K562 (cell line): Measurements from ENCODE around the gene GRIN2D. TPM values are rescaled to one million over a fixed set of nuclear protein-coding genes. Genes with fewer than 3 reads are reported as not detected.

ENCODE experiments used
- CEBPB ChIP-seq: fragments of 450-650 bp; IDR thresholded peaks from 2 replicates; pipeline ENCODE4 v1.6.1; 2016; ENCODE audit warnings: missing genetic modification characterization, missing compliant biosample characterization
- FOSL1 ChIP-seq: fragments of 200-800 bp; sonication (Bioruptor generic); conservative IDR thresholded peaks from 2 replicates; pipeline ENCODE4 v1.6.1; 2016; ENCODE audit warnings: missing genetic modification characterization, missing compliant biosample characterization
- FOXA3 ChIP-seq, 2 experiments: fragments of 450-650 bp in 1 of 2; sonication (generic) in 1 of 2; formaldehyde crosslinking; IDR thresholded peaks in 1 of 2; conservative IDR thresholded peaks in 1 of 2; 2 replicates each; pipeline versions ENCODE4 v1.4.0 to v1.8.0; 2020 to 2022; ENCODE audit warnings: mild to moderate bottlenecking in 2 of 2, missing genetic modification reagents in 1 of 2
- HNRNPLL ChIP-seq: fragments of 200-400 bp; formaldehyde crosslinking; IDR thresholded peaks from 2 replicates; pipeline ENCODE4 v1.6.1; 2017; ENCODE audit warnings: low read length, low read depth, mild to moderate bottlenecking; ENCODE audit not compliant: poor library complexity, severe bottlenecking
- ILF3 ChIP-seq: fragments of 450-650 bp; IDR thresholded peaks from 2 replicates; pipeline ENCODE4 v1.6.1; 2018; ENCODE audit warnings: antibody characterized with exemption, mild to moderate bottlenecking, moderate library complexity, borderline replicate concordance
- MYBL2 ChIP-seq, 2 experiments: fragments of 450-650 bp in 1 of 2; sonication (generic) in 1 of 2; formaldehyde crosslinking in 1 of 2; IDR thresholded peaks; 2 replicates each; pipeline versions ENCODE4 v1.6.1 to v1.8.1; 2017 to 2022; ENCODE audit warnings: borderline replicate concordance in 1 of 2, inconsistent platforms in 1 of 2, low read depth in 1 of 2, mild to moderate bottlenecking in 1 of 2, missing genetic modification reagents in 1 of 2, moderate library complexity in 1 of 2
- NFE2L1 ChIP-seq: fragments of 450-650 bp; IDR thresholded peaks from 2 replicates; pipeline ENCODE4 v1.6.1; 2016; ENCODE audit warnings: missing genetic modification characterization, low read depth, mild to moderate bottlenecking, missing compliant biosample characterization, moderate library complexity, borderline replicate concordance
- SIN3B ChIP-seq: fragments of 450-650 bp; IDR thresholded peaks from 2 replicates; pipeline ENCODE4 v1.6.1; 2017; ENCODE audit warnings: low read depth, mild to moderate bottlenecking, moderate library complexity
- TAF9B ChIP-seq: fragments of 450-650 bp; IDR thresholded peaks from 2 replicates; pipeline ENCODE4 v1.6.1; 2018; ENCODE audit warnings: mild to moderate bottlenecking; ENCODE audit not compliant: partially characterized antibody
- TBL1XR1 ChIP-seq, 2 experiments: IDR thresholded peaks; 2 replicates each; pipeline ENCODE4 v1.6.1; 2012; ENCODE audit warnings: improper control_type of control experiment in 2 of 2, low read length in 2 of 2, mild to moderate bottlenecking in 1 of 2
- ZBED1 ChIP-seq: IDR thresholded peaks from 2 replicates; pipeline ENCODE4 v1.6.1; 2014
- ZBTB1 ChIP-seq: sonication (generic); formaldehyde crosslinking; IDR thresholded peaks from 2 replicates; pipeline ENCODE4 v1.8.1; 2023; ENCODE audit warnings: missing genetic modification reagents, low read depth, mild to moderate bottlenecking, borderline replicate concordance
- ZFX ChIP-seq: sonication (generic); formaldehyde crosslinking; IDR thresholded peaks from 2 replicates; pipeline ENCODE4 v1.8.0; 2022; ENCODE audit warnings: mild to moderate bottlenecking, missing genetic modification reagents, moderate library complexity
- ZNF212 ChIP-seq: fragments of 450-650 bp; formaldehyde crosslinking; IDR thresholded peaks from 2 replicates; pipeline ENCODE4 v1.4.0; 2020; ENCODE audit warnings: mild to moderate bottlenecking
- ZNF445 ChIP-seq: fragments of 250-450 bp; sonication (Bioruptor Pico); IDR thresholded peaks from 2 replicates; pipeline ENCODE4 v1.4.0; 2020; ENCODE audit warnings: low read depth, mild to moderate bottlenecking, moderate library complexity
- polyA plus RNA-seq, 8 experiments: library from polyadenylated mRNA; depleted of rRNA in 4 of 8; stranded (reverse) in 5 of 8; unstranded in 3 of 8; fragments of >200 nt; fragmentation: Nextera tagmentation in 2 of 8; fragmentation: Illumina TruSeq in 1 of 8; extraction: Ambion mirVana in 2 of 8; extraction: Trizol in 1 of 8; gene quantifications; 2 replicates each; pipeline versions ENCODE4 v1.2.1 to v1.2.3, GENCODE V29; 2011 to 2014; ENCODE audit warnings: inconsistent platforms in 1 of 8, missing spikeins in 1 of 8
- total RNA-seq, 7 experiments: library from RNA; depleted of rRNA in 6 of 7; stranded (reverse); fragments of >200 nt in 6 of 7; fragmentation: Illumina TruSeq in 2 of 7; extraction: Trizol in 2 of 7; gene quantifications; 2 replicates each; pipeline versions ENCODE4 v1.2.1 to v1.2.3, GENCODE V29; 2011 to 2021; ENCODE audit warnings: low replicate concordance in 1 of 7
- TF ChIP-seq, protein P1 (sequence below): fragments of 450-650 bp; formaldehyde crosslinking; IDR thresholded peaks from 2 replicates; pipeline ENCODE4 v1.4.0; 2020; ENCODE audit warnings: mild to moderate bottlenecking, moderate library complexity
- TF ChIP-seq, protein P2 (sequence below): fragments of 250-450 bp; sonication (Bioruptor Pico); IDR thresholded peaks from 2 replicates; pipeline ENCODE4 v1.8.0; 2021; ENCODE audit warnings: moderate library complexity, mild to moderate bottlenecking, inconsistent platforms
- TF ChIP-seq, protein P3 (sequence below): fragments of 250-450 bp; sonication (Bioruptor Pico); IDR thresholded peaks from 2 replicates; pipeline ENCODE4 v1.8.0; 2022; ENCODE audit warnings: moderate library complexity, mild to moderate bottlenecking, inconsistent platforms
- TF ChIP-seq, protein P4 (sequence below): fragments of 250-450 bp; sonication (Bioruptor Pico); IDR thresholded peaks from 2 replicates; pipeline ENCODE4 v1.9.0; 2021; ENCODE audit warnings: mild to moderate bottlenecking, inconsistent platforms
- TF ChIP-seq, protein P5 (sequence below): fragments of 250-450 bp; sonication (Bioruptor Pico); IDR thresholded peaks from 2 replicates; pipeline ENCODE4 v1.6.1; 2021; ENCODE audit warnings: mild to moderate bottlenecking

The GRIN2D gene
- total and polyA plus RNA-seq, 9 of the 15 experiments (the other 6 are each of a cell fraction or from before 2014, with no cell fraction given): 0.32 to 31.5 (median 1.8) TPM

DNA sequence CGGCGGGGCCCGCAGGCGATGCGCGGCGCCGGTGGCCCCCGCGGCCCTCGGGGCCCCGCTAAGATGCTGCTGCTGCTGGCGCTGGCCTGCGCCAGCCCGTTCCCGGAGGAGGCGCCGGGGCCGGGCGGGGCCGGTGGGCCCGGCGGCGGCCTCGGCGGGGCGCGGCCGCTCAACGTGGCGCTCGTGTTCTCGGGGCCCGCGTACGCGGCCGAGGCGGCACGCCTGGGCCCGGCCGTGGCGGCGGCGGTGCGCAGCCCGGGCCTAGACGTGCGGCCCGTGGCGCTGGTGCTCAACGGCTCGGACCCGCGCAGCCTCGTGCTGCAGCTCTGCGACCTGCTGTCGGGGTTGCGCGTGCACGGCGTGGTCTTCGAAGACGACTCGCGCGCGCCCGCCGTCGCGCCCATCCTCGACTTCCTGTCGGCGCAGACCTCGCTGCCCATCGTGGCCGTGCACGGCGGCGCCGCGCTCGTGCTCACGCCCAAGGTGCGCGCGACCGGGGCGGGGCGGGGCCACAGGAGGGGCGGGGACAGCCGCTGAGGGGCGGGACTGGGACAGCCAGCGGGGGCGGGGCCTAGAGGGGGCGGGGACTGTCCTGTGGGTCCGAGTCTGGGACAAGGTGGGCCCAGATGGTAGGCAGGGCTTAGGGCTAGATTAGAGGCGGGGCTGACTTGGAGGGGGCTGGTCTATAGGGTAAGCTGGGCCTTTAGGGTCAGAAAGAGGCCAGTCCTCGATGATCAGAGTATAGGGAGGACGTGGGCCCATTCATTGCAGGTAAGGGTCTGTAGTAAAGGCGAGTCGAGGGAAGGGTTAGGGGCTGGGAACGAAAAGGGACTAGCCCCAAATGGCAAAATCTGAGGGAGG lies 5.1 kb downstream of the GRIN2D start (continued):
- TF ChIP-seq ZNF445 (CRISPR knock-in tag) (no peak), ZBTB1 (CRISPR knock-in tag) (0 out of 2 replicates have a peak, but pooled peaks have one; percentile 70), MYBL2 (IDR thresholded peaks at IDR 0.05; ENCODE audit: low read depth) (no peak), MYBL2 (CRISPR knock-in tag; IDR thresholded peaks at IDR 0.05; ENCODE audit: borderline replicate concordance) (no peak), SIN3B (peak; percentile 70; the same call in 1 of the 2 replicates), ZBED1 (no peak), NFE2L1 (tag) (no peak), HNRNPLL (no peak), FOSL1 (tag) (0 out of 2 replicates have a peak, but pooled peaks have one; percentile 25), ILF3 (no peak), TAF9B (peak; percentile 29), ZNF212 (CRISPR knock-in tag) (no peak), TBL1XR1 (IDR thresholded peaks at IDR 0.05; ENCODE audit: low read length in 2 of 2) (no peak), CEBPB (tag) (no peak), FOXA3 (CRISPR knock-in tag; conservative IDR thresholded peaks at IDR 0.05 in 1 of 2, IDR thresholded peaks at IDR 0.05 in 1 of 2) (no peak), ZFX (CRISPR knock-in tag) (peak; percentile 88)
- TF ChIP-seq, protein P1, sequence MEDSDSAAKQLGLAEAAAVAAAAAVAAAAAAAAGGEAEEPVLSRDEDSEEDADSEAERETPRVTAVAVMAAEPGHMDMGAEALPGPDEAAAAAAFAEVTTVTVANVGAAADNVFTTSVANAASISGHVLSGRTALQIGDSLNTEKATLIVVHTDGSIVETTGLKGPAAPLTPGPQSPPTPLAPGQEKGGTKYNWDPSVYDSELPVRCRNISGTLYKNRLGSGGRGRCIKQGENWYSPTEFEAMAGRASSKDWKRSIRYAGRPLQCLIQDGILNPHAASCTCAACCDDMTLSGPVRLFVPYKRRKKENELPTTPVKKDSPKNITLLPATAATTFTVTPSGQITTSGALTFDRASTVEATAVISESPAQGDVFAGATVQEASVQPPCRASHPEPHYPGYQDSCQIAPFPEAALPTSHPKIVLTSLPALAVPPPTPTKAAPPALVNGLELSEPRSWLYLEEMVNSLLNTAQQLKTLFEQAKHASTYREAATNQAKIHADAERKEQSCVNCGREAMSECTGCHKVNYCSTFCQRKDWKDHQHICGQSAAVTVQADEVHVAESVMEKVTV (CRISPR knock-in tag): no peak
- TF ChIP-seq, protein P2, sequence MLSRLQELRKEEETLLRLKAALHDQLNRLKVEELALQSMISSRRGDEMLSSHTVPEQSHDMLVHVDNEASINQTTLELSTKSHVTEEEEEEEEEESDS (CRISPR knock-in tag): no peak
- TF ChIP-seq, protein P3, sequence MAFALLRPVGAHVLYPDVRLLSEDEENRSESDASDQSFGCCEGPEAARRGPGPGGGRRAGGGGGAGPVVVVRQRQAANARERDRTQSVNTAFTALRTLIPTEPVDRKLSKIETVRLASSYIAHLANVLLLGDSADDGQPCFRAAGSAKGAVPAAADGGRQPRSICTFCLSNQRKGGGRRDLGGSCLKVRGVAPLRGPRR (CRISPR knock-in tag): no peak; the same call in 1 of the 2 replicates
- TF ChIP-seq, protein P4, sequence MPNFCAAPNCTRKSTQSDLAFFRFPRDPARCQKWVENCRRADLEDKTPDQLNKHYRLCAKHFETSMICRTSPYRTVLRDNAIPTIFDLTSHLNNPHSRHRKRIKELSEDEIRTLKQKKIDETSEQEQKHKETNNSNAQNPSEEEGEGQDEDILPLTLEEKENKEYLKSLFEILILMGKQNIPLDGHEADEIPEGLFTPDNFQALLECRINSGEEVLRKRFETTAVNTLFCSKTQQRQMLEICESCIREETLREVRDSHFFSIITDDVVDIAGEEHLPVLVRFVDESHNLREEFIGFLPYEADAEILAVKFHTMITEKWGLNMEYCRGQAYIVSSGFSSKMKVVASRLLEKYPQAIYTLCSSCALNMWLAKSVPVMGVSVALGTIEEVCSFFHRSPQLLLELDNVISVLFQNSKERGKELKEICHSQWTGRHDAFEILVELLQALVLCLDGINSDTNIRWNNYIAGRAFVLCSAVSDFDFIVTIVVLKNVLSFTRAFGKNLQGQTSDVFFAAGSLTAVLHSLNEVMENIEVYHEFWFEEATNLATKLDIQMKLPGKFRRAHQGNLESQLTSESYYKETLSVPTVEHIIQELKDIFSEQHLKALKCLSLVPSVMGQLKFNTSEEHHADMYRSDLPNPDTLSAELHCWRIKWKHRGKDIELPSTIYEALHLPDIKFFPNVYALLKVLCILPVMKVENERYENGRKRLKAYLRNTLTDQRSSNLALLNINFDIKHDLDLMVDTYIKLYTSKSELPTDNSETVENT (CRISPR knock-in tag): peak; percentile 80
- TF ChIP-seq, protein P5, sequence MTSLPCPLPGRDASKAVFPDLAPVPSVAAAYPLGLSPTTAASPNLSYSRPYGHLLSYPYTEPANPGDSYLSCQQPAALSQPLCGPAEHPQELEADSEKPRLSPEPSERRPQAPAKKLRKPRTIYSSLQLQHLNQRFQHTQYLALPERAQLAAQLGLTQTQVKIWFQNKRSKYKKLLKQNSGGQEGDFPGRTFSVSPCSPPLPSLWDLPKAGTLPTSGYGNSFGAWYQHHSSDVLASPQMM (CRISPR knock-in tag): no peak
